Body of pancreas (tissue), 4 donors: Measurements from ENCODE around the gene CCDC188. TPM values are rescaled to one million over a fixed set of nuclear protein-coding genes. Genes with fewer than 3 reads are reported as not detected.

Experiments used
- ATAC-seq: fragments of 150-250 bp; one replicate; pipeline ENCODE4 v1.9.1; 2016
- DNase-seq, 4 donors: peaks; one replicate each; pipeline ENCODE4 v3.0.0-alpha.2; 2019
- H3K27ac ChIP-seq, 4 donors: fragments of 200-600 bp; sonication (generic); 1 replicate in 3 of 4; 2 replicates in 1 of 4; pipeline versions ENCODE4 v1.5.1 to v1.6.1; 2016 to 2019; ENCODE audit warnings: mild to moderate bottlenecking in 1 of 4, mixed read lengths in 1 of 4, moderate library complexity in 1 of 4
- H3K27me3 ChIP-seq, 2 donors: fragments of 200-600 bp; sonication (generic); one replicate each; pipeline ENCODE4 v1.6.0; 2016; ENCODE audit warnings: mild to moderate bottlenecking in 1 of 2
- H3K36me3 ChIP-seq, 2 donors: fragments of 200-600 bp; sonication (generic); replicated peaks in 1 of 2; 2 replicates each; pipeline ENCODE4 v1.5.1; 2016; ENCODE audit warnings: low read depth in 2 of 2; ENCODE audit not compliant: insufficient read depth in 1 of 2
- H3K4me1 ChIP-seq: fragments of 200-600 bp; sonication (generic); one replicate; pipeline ENCODE4 v1.6.0; 2016
- H3K4me3 ChIP-seq, 2 donors: fragments of 200-600 bp; sonication (generic); 1 replicate in 1 of 2; 2 replicates in 1 of 2; pipeline ENCODE4 v1.5.1; 2016 to 2019
- H3K9me3 ChIP-seq, 3 donors: fragments of 200-600 bp; sonication (generic); 1 replicate in 2 of 3; 2 replicates in 1 of 3; pipeline ENCODE4 v1.5.1; 2016
- POLR2A ChIP-seq, 3 donors: fragments of 450-650 bp; IDR thresholded peaks; one replicate each; pipeline ENCODE4 v1.6.1; 2016; ENCODE audit warnings: antibody characterized with exemption in 3 of 3, mild to moderate bottlenecking in 2 of 3
- WGBS, 2 donors: methylation state at CpG; one replicate each; pipeline ENCODE4 v1.1.5; 2017; 5-methylcytosine and 5-hydroxymethylcytosine counted together
- intact Hi-C: fragments of 100-400 bp; cut with DNase I; formaldehyde crosslinking; loops from one replicate; pipeline ENCODE4 v1.15.1; 2023
- total RNA-seq, 2 donors: library from RNA; depleted of rRNA; stranded (reverse); fragments of >200 nt; gene quantifications; one replicate each; pipeline ENCODE4 v1.1.0, GENCODE V29; 2016
- TF ChIP-seq, protein P1 (sequence below), 7 experiments: fragments of 450-650 bp in 4 of 7; fragments of 200-600 bp in 3 of 7; sonication (generic) in 3 of 7; IDR thresholded peaks; one replicate each; pipeline ENCODE4 v1.5.1; 2016 to 2019; ENCODE audit warnings: antibody characterized with exemption in 7 of 7

CCDC188 gene
- total RNA-seq, 2 donors from 2014 or later = not detected

DNA sequence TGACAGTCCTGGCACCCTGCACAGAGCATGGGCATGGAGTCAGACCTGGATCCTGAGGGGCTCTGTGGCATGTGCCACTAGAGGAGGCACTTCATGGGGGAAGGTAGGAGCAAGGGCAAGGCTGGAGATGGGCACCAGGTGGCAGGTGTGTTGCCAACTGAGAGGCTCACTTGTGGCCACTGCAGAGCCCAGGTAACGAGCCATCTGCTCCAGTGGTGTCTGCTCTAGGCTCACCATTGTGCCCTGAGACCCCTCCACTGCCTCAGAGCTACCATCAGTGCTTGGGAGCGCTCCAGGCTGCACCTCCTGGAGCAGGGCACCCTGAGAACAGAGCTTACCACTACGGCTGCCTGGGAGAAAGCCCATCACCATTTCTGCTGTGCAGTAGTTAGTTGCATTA, 20.5 kb downstream of the CCDC188 start:
- DNase-seq (peak in 3 of 4 donors; percentile 25 to 39 (median 37)), ATAC-seq (no peak)
- Histone ChIP-seq H3K4me1 (peaks cover 43% of the 10 kb centered on the region), H3K4me3 (no peak overlapping the region), H3K9me3 (no peaks in the 10 kb centered on the region), H3K27me3 (no peaks in the 10 kb centered on the region), H3K27ac (peak overlapping the region in 3 of 4 donors; percentile 81 to 94 (median 94)), H3K36me3 (no peaks in the 10 kb centered on the region)
- 77% methylated on average over 3 of the region's 3 CpGs; no CpG with 5 or more reads in 1 of the 2 donors for WGBS, 2 donors
- TF ChIP-seq, protein P1, sequence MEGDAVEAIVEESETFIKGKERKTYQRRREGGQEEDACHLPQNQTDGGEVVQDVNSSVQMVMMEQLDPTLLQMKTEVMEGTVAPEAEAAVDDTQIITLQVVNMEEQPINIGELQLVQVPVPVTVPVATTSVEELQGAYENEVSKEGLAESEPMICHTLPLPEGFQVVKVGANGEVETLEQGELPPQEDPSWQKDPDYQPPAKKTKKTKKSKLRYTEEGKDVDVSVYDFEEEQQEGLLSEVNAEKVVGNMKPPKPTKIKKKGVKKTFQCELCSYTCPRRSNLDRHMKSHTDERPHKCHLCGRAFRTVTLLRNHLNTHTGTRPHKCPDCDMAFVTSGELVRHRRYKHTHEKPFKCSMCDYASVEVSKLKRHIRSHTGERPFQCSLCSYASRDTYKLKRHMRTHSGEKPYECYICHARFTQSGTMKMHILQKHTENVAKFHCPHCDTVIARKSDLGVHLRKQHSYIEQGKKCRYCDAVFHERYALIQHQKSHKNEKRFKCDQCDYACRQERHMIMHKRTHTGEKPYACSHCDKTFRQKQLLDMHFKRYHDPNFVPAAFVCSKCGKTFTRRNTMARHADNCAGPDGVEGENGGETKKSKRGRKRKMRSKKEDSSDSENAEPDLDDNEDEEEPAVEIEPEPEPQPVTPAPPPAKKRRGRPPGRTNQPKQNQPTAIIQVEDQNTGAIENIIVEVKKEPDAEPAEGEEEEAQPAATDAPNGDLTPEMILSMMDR (IDR thresholded peaks at IDR 0.05) = no peak
- TF ChIP-seq POLR2A (IDR thresholded peaks at IDR 0.05) = no peak
- intact Hi-C loops = no loop called here

DNA sequence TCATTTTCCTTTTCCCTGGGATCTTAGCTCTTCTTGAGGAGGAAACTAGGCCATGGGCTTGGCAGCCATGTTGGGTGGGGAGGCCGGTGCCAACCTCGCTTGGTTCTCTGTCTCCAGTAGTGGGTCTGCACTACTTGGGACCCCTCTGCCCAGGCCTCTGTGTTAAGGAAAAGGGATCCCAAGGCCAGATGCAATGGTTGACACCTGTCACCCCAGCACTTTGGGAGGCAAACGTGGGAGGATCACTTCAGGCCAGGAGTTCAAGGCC, 21.2 kb downstream of the CCDC188 start:
- H3K27ac ChIP-seq = no peak overlapping the region
- TF ChIP-seq, protein P1 (IDR thresholded peaks at IDR 0.05) = no peak
- TF ChIP-seq POLR2A (IDR thresholded peaks at IDR 0.05) = no peak
- DNase-seq (no peak), ATAC-seq (no peak)
- no peaks in the 10 kb centered on the region for H3K27me3 ChIP-seq
- WGBS, 2 donors = 65 to 72% methylated on average over 3 of the region's 3 CpGs
- no peaks in the 10 kb centered on the region for H3K9me3 ChIP-seq
- H3K4me1 ChIP-seq = peaks cover 37% of the 10 kb centered on the region
- intact Hi-C loops = no loop called here
- H3K4me3 ChIP-seq = no peak overlapping the region
- H3K36me3 ChIP-seq = no peaks in the 10 kb centered on the region

DNA sequence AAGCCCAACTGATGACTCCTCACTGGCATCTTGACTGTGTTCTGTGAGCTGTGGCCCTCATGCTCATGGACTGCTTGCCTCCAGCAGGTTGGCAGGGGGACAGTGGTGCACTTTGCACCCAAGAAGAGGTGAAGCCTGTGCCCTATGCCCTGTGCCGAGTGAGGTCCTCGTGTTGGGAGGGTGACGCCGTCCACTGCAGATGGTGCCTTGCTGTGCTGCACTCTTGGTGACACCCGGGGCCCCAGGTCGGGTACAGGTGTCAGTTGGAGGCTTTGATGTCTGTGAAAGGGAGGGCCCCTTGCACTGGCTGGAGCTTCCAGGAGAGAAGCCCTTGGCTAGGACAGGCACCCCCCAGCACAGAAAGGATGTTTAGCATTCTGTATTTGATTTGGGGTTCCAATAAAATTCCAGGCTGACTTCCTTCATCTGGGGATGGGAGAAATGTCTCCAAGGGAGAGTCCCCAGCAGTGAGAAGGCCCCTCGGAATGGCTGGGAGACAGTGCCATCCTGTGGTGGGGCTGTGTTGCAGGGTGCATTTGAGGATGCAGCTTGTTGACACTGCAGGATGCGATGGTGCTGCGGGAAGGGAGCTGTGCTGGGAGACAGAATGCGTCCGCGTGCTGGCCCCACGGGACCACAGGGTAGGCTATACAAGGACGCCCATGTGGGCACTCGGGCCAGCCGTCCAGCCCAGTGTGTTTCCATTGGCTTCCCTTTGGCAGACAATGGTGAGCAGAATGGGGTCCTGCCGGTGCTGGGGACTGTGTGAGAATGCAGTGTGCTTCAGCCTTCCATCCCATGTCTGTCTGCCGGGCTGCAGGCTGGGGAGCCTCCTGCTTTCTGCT, 21.7 kb downstream of the CCDC188 start:
- H3K4me1 ChIP-seq = peaks cover 31% of the 10 kb centered on the region
- intact Hi-C loops = no loop called here

DNA sequence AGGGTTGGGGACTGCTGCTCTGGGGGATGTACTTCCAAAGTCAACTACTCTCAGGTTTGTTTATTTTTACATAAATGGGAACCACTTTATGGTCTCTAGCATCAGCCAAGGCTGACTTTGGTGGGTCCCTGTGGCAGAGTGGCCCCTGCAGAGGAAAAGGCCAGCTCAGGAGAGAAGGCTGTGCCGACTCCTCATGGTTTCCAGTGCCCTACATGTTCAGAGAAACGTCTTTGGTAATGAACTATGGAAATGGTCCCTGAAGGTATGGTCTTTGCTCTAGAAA, 22.3 kb downstream of the CCDC188 start:
- intact Hi-C loops = no loop called here

More for the DNA sequence above, 21.7 kb downstream of the CCDC188 start:
- no peaks in the 10 kb centered on the region for H3K27me3 ChIP-seq
- no peak overlapping the region for H3K27ac ChIP-seq
- WGBS, 2 donors = 26 to 31% methylated on average over 8 to 18 of the region's 18 CpGs
- TF ChIP-seq, protein P1 (IDR thresholded peaks at IDR 0.05) = peak in 5 of 7 experiments; percentile 10 to 54 (median 40)
- no peak for TF ChIP-seq POLR2A (IDR thresholded peaks at IDR 0.05)
- ATAC-seq = no peak
- H3K36me3 ChIP-seq = no peaks in the 10 kb centered on the region
- no peaks in the 10 kb centered on the region for H3K9me3 ChIP-seq
- no peak overlapping the region for H3K4me3 ChIP-seq
- DNase-seq = peak; percentile 37 to 55 (median 39)

DNA sequence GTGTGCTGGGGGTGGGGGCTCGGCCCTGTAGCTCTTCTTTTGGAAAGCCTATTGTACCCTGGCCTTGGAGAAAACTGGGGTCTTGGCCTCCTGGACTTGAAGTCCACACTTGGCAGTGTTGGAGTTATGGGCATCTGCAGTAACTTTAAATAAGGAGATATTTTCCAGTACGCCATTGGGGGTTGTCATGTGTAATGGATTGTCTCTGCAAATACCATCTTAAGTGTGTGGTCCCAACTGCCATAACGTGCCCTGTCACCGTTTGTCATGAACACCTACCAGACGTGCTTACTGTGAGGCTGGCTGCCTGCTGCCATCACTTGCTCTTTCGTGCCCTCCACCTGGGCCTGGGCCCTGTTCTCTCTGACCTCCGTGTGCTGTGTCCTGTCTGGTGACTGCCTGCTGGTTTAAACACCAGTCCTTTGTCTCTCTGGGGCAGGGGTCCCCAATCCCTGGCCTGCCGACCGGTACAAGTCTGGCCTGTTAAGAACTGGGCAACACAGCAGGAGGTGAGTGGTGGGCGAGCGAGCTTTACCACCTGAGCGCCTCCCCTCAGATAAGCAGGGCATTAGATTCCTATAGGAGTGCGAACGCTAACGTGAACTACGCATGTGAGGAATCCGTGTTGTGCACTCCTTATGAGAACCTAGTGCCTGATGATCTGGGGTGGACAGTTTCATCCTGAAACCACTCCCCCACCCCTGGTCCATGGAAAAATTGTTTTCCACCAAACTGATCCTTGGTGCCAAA, 22.8 kb downstream of the CCDC188 start:
- ATAC-seq (no peak), DNase-seq (no peak)
- H3K9me3 ChIP-seq = no peaks in the 10 kb centered on the region
- H3K27me3 ChIP-seq = no peaks in the 10 kb centered on the region
- intact Hi-C loops = no loop called here
- WGBS, 2 donors = 81 to 87% methylated on average over 15 to 17 of the region's 17 CpGs
- H3K36me3 ChIP-seq = no peaks in the 10 kb centered on the region
- H3K4me1 ChIP-seq = peaks cover 22% of the 10 kb centered on the region
- TF ChIP-seq, protein P1 (IDR thresholded peaks at IDR 0.05) = no peak
- TF ChIP-seq POLR2A (IDR thresholded peaks at IDR 0.05) = no peak
- H3K27ac ChIP-seq = no peak overlapping the region
- no peak overlapping the region for H3K4me3 ChIP-seq

More for the DNA sequence above, 22.3 kb downstream of the CCDC188 start:
- H3K4me1 ChIP-seq = peaks cover 26% of the 10 kb centered on the region
- 50 to 58% methylated on average over 2 of the region's 2 CpGs for WGBS, 2 donors
- DNase-seq (no peak), ATAC-seq (no peak)
- TF ChIP-seq POLR2A (IDR thresholded peaks at IDR 0.05) = no peak
- no peaks in the 10 kb centered on the region for H3K36me3 ChIP-seq
- no peak overlapping the region for H3K27ac ChIP-seq
- H3K9me3 ChIP-seq = no peaks in the 10 kb centered on the region
- H3K27me3 ChIP-seq = no peaks in the 10 kb centered on the region
- H3K4me3 ChIP-seq = no peak overlapping the region
